B cell (primary cell): Measurements from ENCODE around the gene PTER.

Source experiments
- EZH2 ChIP-seq: IDR thresholded peaks from 2 replicates; pipeline ENCODE4 v1.6.1; 2012; ENCODE audit warnings: borderline replicate concordance, low read depth, mild to moderate bottlenecking, moderate library complexity, low read length; ENCODE audit not compliant: insufficient read depth, poor library complexity, severe bottlenecking
- TF ChIP-seq, protein P1 (sequence below): fragments of 200-600 bp; IDR thresholded peaks from one replicate; pipeline ENCODE4 v1.8.0; 2022; ENCODE audit warnings: antibody characterized with exemption, mild to moderate bottlenecking

GRCh38 chr10:16497911-16498310 lies 61.1 kb downstream of the PTER start:
- TF ChIP-seq EZH2 = no peak
- TF ChIP-seq, protein P1, sequence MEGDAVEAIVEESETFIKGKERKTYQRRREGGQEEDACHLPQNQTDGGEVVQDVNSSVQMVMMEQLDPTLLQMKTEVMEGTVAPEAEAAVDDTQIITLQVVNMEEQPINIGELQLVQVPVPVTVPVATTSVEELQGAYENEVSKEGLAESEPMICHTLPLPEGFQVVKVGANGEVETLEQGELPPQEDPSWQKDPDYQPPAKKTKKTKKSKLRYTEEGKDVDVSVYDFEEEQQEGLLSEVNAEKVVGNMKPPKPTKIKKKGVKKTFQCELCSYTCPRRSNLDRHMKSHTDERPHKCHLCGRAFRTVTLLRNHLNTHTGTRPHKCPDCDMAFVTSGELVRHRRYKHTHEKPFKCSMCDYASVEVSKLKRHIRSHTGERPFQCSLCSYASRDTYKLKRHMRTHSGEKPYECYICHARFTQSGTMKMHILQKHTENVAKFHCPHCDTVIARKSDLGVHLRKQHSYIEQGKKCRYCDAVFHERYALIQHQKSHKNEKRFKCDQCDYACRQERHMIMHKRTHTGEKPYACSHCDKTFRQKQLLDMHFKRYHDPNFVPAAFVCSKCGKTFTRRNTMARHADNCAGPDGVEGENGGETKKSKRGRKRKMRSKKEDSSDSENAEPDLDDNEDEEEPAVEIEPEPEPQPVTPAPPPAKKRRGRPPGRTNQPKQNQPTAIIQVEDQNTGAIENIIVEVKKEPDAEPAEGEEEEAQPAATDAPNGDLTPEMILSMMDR = no peak
